H1 (cell line): ENCODE results near the gene ID2. TPM values are rescaled to one million over a fixed set of nuclear protein-coding genes. Genes with fewer than 3 reads are reported as not detected.

Experiments used
- CTCF ChIA-PET: fragments of 300-600 bp; sonication (Branson Sonifier 250); formaldehyde crosslinking; loops from one replicate; lab custom pipeline; 2021; ENCODE audit not compliant: partially characterized antibody; lab: Charles Lee
- POLR2A ChIA-PET: fragments of 300-600 bp; sonication (Branson Sonifier 250); formaldehyde crosslinking; loops from one replicate; lab custom pipeline; 2021; ENCODE audit warnings: inconsistent platforms; ENCODE audit not compliant: partially characterized antibody; lab: Charles Lee
- DNase-seq, 2 experiments: peaks; one replicate each; pipeline versions ENCODE4 v3.0.0 to v3.0.0-alpha.2; 2010 to 2022; ENCODE audit warnings: low spot score in 2 of 2, low read depth in 1 of 2, mixed read lengths in 1 of 2
- FAIRE-seq: peaks from 2 replicates; lab custom pipeline; 2011; peaks lifted over from hg19 to GRCh38; lab: Jason Lieb, UNC
- H2AFZ ChIP-seq: 2 replicates; pipeline ENCODE4 v1.8.1; 2012; ENCODE audit warnings: low read length, inconsistent platforms
- H2AK5ac ChIP-seq: 2 replicates; pipeline ENCODE4 v1.6.1; 2013; ENCODE audit warnings: low read depth, low read length
- H2BK120ac ChIP-seq: replicated peaks from 2 replicates; pipeline ENCODE3; 2013; ENCODE audit warnings: low read depth, low read length, inconsistent platforms
- H2BK12ac ChIP-seq: 2 replicates; pipeline ENCODE4 v1.6.1; 2013; ENCODE audit warnings: low read depth, low read length
- H2BK15ac ChIP-seq: 2 replicates; pipeline ENCODE4 v1.6.1; 2013; ENCODE audit warnings: low read length
- H2BK20ac ChIP-seq: 2 replicates; pipeline ENCODE4 v1.6.1; 2013; ENCODE audit warnings: low read length
- H2BK5ac ChIP-seq: 2 replicates; pipeline ENCODE4 v1.6.1; 2013; ENCODE audit warnings: low read depth, low read length
- H3K14ac ChIP-seq: 2 replicates; pipeline ENCODE4 v1.6.1; 2013; ENCODE audit warnings: inconsistent platforms; ENCODE audit not compliant: insufficient read length
- H3K18ac ChIP-seq: 2 replicates; pipeline ENCODE4 v1.6.1; 2013; ENCODE audit warnings: low read length; ENCODE audit errors: extremely low read depth
- H3K23ac ChIP-seq: 2 replicates; pipeline ENCODE4 v1.6.1; 2013; ENCODE audit warnings: inconsistent platforms; ENCODE audit not compliant: insufficient read length
- H3K23me2 ChIP-seq: 2 replicates; pipeline ENCODE4 v1.6.1; 2013; ENCODE audit warnings: low read depth, low read length
- H3K27ac ChIP-seq: 2 replicates; pipeline ENCODE4 v1.6.1; 2011; ENCODE audit warnings: low read depth, low read length, inconsistent platforms
- H3K27me3 ChIP-seq, 4 experiments: replicated peaks in 1 of 4; 1 replicate in 1 of 4; 2 replicates in 3 of 4; pipeline versions ENCODE4 v1.6.1 to v1.8.1; 2011 to 2013; ENCODE audit warnings: low read length in 3 of 4, mild to moderate bottlenecking in 3 of 4, inconsistent platforms in 2 of 4, mixed read lengths in 2 of 4, moderate library complexity in 1 of 4; ENCODE audit not compliant: control insufficient read depth in 3 of 4, insufficient read depth in 3 of 4; ENCODE audit errors: extremely low read depth in 1 of 4
- H3K36me3 ChIP-seq, 4 experiments: 2 replicates each; pipeline versions ENCODE4 v1.6.1 to v1.8.1; 2011 to 2013; ENCODE audit warnings: mild to moderate bottlenecking in 4 of 4, low read length in 3 of 4, moderate library complexity in 2 of 4, control low read depth in 1 of 4, inconsistent platforms in 1 of 4; ENCODE audit not compliant: insufficient read depth in 4 of 4, control insufficient read depth in 2 of 4
- H3K4ac ChIP-seq: replicated peaks from 2 replicates; pipeline ENCODE3; 2013; ENCODE audit warnings: low read length, low read depth, mixed read lengths, inconsistent platforms; ENCODE audit not compliant: insufficient read length
- H3K4me1 ChIP-seq, 4 experiments: replicated peaks in 1 of 4; 1 replicate in 1 of 4; 2 replicates in 3 of 4; pipeline versions ENCODE4 v1.6.1 to v1.8.1; 2011 to 2013; ENCODE audit warnings: low read length in 3 of 4, inconsistent platforms in 2 of 4, mixed read lengths in 1 of 4; ENCODE audit not compliant: insufficient read depth in 4 of 4, control insufficient read depth in 3 of 4
- H3K4me2 ChIP-seq, 2 experiments: 2 replicates each; pipeline versions ENCODE4 v1.6.1 to v1.8.1; 2011 to 2013; ENCODE audit warnings: low read depth in 2 of 2, low read length in 2 of 2, control low read depth in 1 of 2, inconsistent platforms in 1 of 2, mild to moderate bottlenecking in 1 of 2; ENCODE audit not compliant: insufficient read depth in 1 of 2
- H3K4me3 ChIP-seq, 4 experiments: fragments of 200-600, 300-600 bp in 1 of 4; sonication (generic), shearing (Covaris generic), sonication (Bioruptor Twin) in 1 of 4; 2 replicates each; pipeline versions ENCODE4 v1.5.1 to v1.8.1; 2011 to 2016; ENCODE audit warnings: low read length in 4 of 4, low read depth in 3 of 4, control low read depth in 2 of 4, inconsistent platforms in 2 of 4, mild to moderate bottlenecking in 2 of 4, mixed read lengths in 1 of 4, moderate library complexity in 1 of 4; ENCODE audit not compliant: insufficient read depth in 2 of 4; ENCODE audit errors: extremely low read depth in 1 of 4
- H3K56ac ChIP-seq: replicated peaks from 2 replicates; pipeline ENCODE3; 2013; ENCODE audit warnings: low read depth, mild to moderate bottlenecking, mixed read lengths, low read length, inconsistent platforms; ENCODE audit not compliant: insufficient read length
- H3K79me1 ChIP-seq: 2 replicates; pipeline ENCODE4 v1.6.1; 2013; ENCODE audit warnings: low read depth, low read length, control low read depth
- H3K79me2 ChIP-seq, 2 experiments: 2 replicates each; pipeline versions ENCODE4 v1.6.1 to v1.8.1; 2012 to 2013; ENCODE audit warnings: low read length in 2 of 2, mild to moderate bottlenecking in 2 of 2, inconsistent platforms in 1 of 2; ENCODE audit not compliant: insufficient read depth in 2 of 2, control insufficient read depth in 1 of 2
- H3K9ac ChIP-seq, 4 experiments: replicated peaks in 1 of 4; 1 replicate in 1 of 4; 2 replicates in 3 of 4; pipeline versions ENCODE4 v1.6.1 to v1.8.1; 2011 to 2013; ENCODE audit warnings: low read depth in 3 of 4, low read length in 3 of 4, control low read depth in 2 of 4, mild to moderate bottlenecking in 2 of 4, moderate library complexity in 2 of 4, inconsistent platforms in 1 of 4; ENCODE audit errors: extremely low read depth in 1 of 4
- H3K9me3 ChIP-seq, 2 experiments: 2 replicates each; pipeline versions ENCODE4 v1.6.1 to v1.8.1; 2012 to 2013; ENCODE audit warnings: mild to moderate bottlenecking in 2 of 2, moderate library complexity in 2 of 2, control low read depth in 1 of 2, inconsistent platforms in 1 of 2, low read depth in 1 of 2, low read length in 1 of 2, mixed read lengths in 1 of 2; ENCODE audit not compliant: insufficient read depth in 2 of 2
- H4K20me1 ChIP-seq, 2 experiments: replicated peaks in 1 of 2; 2 replicates each; pipeline versions ENCODE3 to v1.8.1; 2011 to 2013; ENCODE audit warnings: inconsistent platforms in 2 of 2, low read length in 2 of 2, mild to moderate bottlenecking in 1 of 2; ENCODE audit not compliant: insufficient read depth in 2 of 2, control insufficient read depth in 1 of 2
- H4K5ac ChIP-seq: 2 replicates; pipeline ENCODE4 v1.6.1; 2013; ENCODE audit warnings: low read length, low read depth, mixed read lengths, inconsistent platforms; ENCODE audit not compliant: insufficient read length
- H4K8ac ChIP-seq: 2 replicates; pipeline ENCODE4 v1.8.0; 2013; ENCODE audit warnings: mild to moderate bottlenecking, moderate library complexity, low read length, inconsistent platforms; ENCODE audit not compliant: insufficient read depth; ENCODE audit errors: extremely low read depth
- H4K91ac ChIP-seq: replicated peaks from 2 replicates; pipeline ENCODE3; 2013; ENCODE audit warnings: low read length, mixed read lengths, inconsistent platforms; ENCODE audit not compliant: insufficient read length
- BCL11A ChIP-seq, 2 experiments: IDR thresholded peaks; one replicate each; pipeline ENCODE4 v1.6.1; 2011; ENCODE audit warnings: low read depth in 2 of 2, low read length in 2 of 2, mild to moderate bottlenecking in 2 of 2
- TBP ChIP-seq: IDR thresholded peaks from 2 replicates; pipeline ENCODE4 v1.6.1; 2011; ENCODE audit warnings: low read depth, low read length, improper control_type of control experiment
- TCF12 ChIP-seq: IDR thresholded peaks from 2 replicates; pipeline ENCODE4 v1.6.1; 2011; ENCODE audit warnings: low read depth, mild to moderate bottlenecking, low read length
- WGBS, 2 experiments: shearing (Covaris generic) in 1 of 2; methylation state at CpG; one replicate each; pipeline versions ENCODE4 v1.1.6 to v1.1.7; 2013 to 2015; ENCODE audit warnings: low lambda C conversion rate in 2 of 2, mixed read lengths in 2 of 2, inconsistent platforms in 1 of 2, low coverage in 1 of 2, missing lambda C conversion rate in 1 of 2; ENCODE audit not compliant: insufficient replicate concordance in 2 of 2, insufficient coverage in 1 of 2, insufficient read length in 1 of 2; ENCODE audit errors: extremely low coverage in 1 of 2, missing lambda C conversion rate in 1 of 2; 5-methylcytosine and 5-hydroxymethylcytosine counted together
- polyA plus RNA-seq, 7 experiments: library from polyadenylated mRNA; depleted of rRNA in 3 of 7; stranded (reverse) in 5 of 7; unstranded in 2 of 7; fragments of >200 nt in 5 of 7; fragments of 200-250 nt in 2 of 7; gene quantifications; 1 replicate in 5 of 7; 2 replicates in 1 of 7; 4 replicates in 1 of 7; pipeline versions ENCODE4 v1.2.1 to v1.2.3, GENCODE V29; 2011 to 2013; ENCODE audit warnings: missing spikeins in 2 of 7, mixed read lengths in 2 of 7
- total RNA-seq: library from RNA; stranded (reverse); fragmentation: NEBNext Ultra II Directional; extraction: Animal tissue kit (Norgen Biotek cat#: 25700); gene quantifications from 2 replicates; pipeline ENCODE4 v1.2.1, GENCODE V29; 2021
- TF ChIP-seq, protein P1 (sequence below), 3 experiments: IDR thresholded peaks; 1 replicate in 2 of 3; 2 replicates in 1 of 3; pipeline versions ENCODE4 v1.5.1 to v1.6.1; 2011; ENCODE audit warnings: low read length in 3 of 3, mild to moderate bottlenecking in 3 of 3, inconsistent platforms in 2 of 3, low read depth in 1 of 3, moderate library complexity in 1 of 3; ENCODE audit not compliant: insufficient read depth in 1 of 3; ENCODE audit errors: control extremely low read depth in 1 of 3

The ID2 gene
- total and polyA plus RNA-seq, 2 of the 8 experiments (the other 6 are each of a cell fraction or from before 2014, with no cell fraction given), result 36.7 to 214 TPM

DNA sequence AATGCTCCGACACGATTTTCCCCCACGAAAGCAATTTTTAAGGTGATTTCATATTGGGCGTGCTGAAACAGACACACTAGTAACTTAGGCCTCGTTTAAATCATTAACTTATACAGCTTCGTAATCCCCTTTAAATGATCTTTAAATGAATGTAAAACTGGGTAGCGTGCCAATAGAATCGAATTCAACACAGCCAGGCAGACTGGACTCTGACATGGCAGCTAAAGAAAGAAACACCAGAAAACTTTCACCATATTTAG is 2.4 kb upstream of the ID2 start:
- Histone ChIP-seq H3K4me2 (peak overlapping the region; percentile 81 to 97), H3K23me2 (peaks cover 44% of the 10 kb centered on the region), H2BK5ac (peak overlapping the region; percentile 46; the same call in 1 of the 2 replicates), H3K23ac (no peak overlapping the region), H3K4ac (no peak overlapping the region), H4K91ac (peak overlapping the region; percentile 40), H3K36me3 (peaks cover 0 to 7% (median 1%) of the 10 kb centered on the region in 4 experiments; a peak in 3 of 8 replicates), H2AK5ac (peak overlapping the region; percentile 32; the same call in 1 of the 2 replicates), H3K9me3 (peaks cover 4 to 8% of the 10 kb centered on the region in 2 experiments; a peak in 3 of 4 replicates), H2BK12ac (peak overlapping the region; percentile 98; the same call in 1 of the 2 replicates), H3K79me1 (no peaks in the 10 kb centered on the region), H3K27ac (no peak overlapping the region; the same call in 1 of the 2 replicates), H4K20me1 (peaks cover 10 to 11% of the 10 kb centered on the region in 2 experiments), H3K4me1 (peaks cover 7 to 40% (median 20%) of the 10 kb centered on the region in 4 experiments), H3K4me3 (peak overlapping the region; percentile 48 to 69 (median 60)), H2BK20ac (no peak overlapping the region)
- no peak for FAIRE-seq
- 31% methylated on average over 8 of the region's 8 CpGs; no CpG with 5 or more reads in 1 of the 2 experiments for WGBS, 2 experiments
- TF ChIP-seq TCF12 (no peak), TBP (no peak), BCL11A (IDR thresholded peaks at IDR 0.05; ENCODE audit: low read depth in 2 of 2, low read length in 2 of 2) (no peak)
- TF ChIP-seq, protein P1, sequence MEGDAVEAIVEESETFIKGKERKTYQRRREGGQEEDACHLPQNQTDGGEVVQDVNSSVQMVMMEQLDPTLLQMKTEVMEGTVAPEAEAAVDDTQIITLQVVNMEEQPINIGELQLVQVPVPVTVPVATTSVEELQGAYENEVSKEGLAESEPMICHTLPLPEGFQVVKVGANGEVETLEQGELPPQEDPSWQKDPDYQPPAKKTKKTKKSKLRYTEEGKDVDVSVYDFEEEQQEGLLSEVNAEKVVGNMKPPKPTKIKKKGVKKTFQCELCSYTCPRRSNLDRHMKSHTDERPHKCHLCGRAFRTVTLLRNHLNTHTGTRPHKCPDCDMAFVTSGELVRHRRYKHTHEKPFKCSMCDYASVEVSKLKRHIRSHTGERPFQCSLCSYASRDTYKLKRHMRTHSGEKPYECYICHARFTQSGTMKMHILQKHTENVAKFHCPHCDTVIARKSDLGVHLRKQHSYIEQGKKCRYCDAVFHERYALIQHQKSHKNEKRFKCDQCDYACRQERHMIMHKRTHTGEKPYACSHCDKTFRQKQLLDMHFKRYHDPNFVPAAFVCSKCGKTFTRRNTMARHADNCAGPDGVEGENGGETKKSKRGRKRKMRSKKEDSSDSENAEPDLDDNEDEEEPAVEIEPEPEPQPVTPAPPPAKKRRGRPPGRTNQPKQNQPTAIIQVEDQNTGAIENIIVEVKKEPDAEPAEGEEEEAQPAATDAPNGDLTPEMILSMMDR (IDR thresholded peaks at IDR 0.05; ENCODE audit: control extremely low read depth in 1 of 3, insufficient read depth in 1 of 3, low read depth in 1 of 3, low read length in 3 of 3), result no peak
- TF ChIP-seq, all 59 proteins: peak for 0
- DNase-seq, result no peak
- peaks cover 11 to 56% (median 46%) of the 10 kb centered on the region in 4 experiments for H3K27me3 ChIP-seq
- H3K79me2 ChIP-seq, result peaks cover 3 to 17% of the 10 kb centered on the region in 2 experiments; a peak in 3 of 4 replicates
- no peak overlapping the region for H2BK15ac ChIP-seq
- no peak overlapping the region for H2BK120ac ChIP-seq
- H3K9ac ChIP-seq, result peak overlapping the region in 3 of 4 experiments; percentile 34 to 61 (median 51); a peak in 3 of 7 replicates
- H3K18ac ChIP-seq, result peak overlapping the region; percentile 75; the same call in 1 of the 2 replicates
- no peak overlapping the region for H4K5ac ChIP-seq
- H3K56ac ChIP-seq, result no peak overlapping the region
- ChIA-PET CTCF (interaction anchor here (1.0 to 2.5 kb wide), 3 partner anchors 14 to 94 kb away, joined by 3 to 7 read pairs (median 6); no protein-coding TSS in a partner anchor), POLR2A (interaction anchor here (0.9 to 4.1 kb wide), 4 partner anchors 17 to 132 kb away, joined by 3 to 23 read pairs (median 4); no protein-coding TSS in a partner anchor)
- no peak overlapping the region for H3K14ac ChIP-seq
- no peak overlapping the region for H4K8ac ChIP-seq
- no peak overlapping the region for H2AFZ ChIP-seq
